Activated CD8-positive, alpha-beta memory T cell treated with anti-CD3 and anti-CD28 coated beads for 1 hour (primary cell): ENCODE measurements around the gene CXCR6.

ENCODE experiments used
- DNase-seq, 2 donors: peaks; one replicate each; pipeline ENCODE4 v3.0.0-alpha.2; 2020; ENCODE audit warnings: low read depth in 1 of 2; ENCODE audit errors: extremely low read depth in 1 of 2

CXCR6 gene

DNA sequence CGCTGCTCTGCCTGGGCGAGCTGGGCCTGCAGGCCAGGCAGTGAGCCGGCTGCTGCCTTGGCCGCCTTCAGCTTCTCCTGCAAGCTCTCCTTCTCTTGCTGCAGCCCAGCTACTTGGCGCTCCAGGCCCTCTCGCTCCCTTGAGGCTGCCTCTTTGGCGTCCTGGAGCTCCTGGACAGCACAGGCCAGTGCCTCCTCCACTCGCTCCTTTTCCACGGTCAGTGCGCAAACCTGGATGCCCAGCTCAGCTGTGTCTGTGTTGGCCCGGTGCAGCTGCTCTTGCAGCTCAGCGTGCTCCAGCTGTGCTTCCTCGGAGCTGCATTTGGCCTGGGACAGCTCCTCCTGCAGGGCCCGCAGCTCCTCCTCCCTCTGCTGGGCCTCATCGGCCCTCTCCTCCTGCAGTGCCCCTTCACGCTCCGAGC, 23.1 kb downstream of the CXCR6 start:
- DNase-seq, result no peak

GRCh38 chr3:45966950-45967640, 23.8 kb downstream of the CXCR6 start:
- DNase-seq, result no peak

DNA sequence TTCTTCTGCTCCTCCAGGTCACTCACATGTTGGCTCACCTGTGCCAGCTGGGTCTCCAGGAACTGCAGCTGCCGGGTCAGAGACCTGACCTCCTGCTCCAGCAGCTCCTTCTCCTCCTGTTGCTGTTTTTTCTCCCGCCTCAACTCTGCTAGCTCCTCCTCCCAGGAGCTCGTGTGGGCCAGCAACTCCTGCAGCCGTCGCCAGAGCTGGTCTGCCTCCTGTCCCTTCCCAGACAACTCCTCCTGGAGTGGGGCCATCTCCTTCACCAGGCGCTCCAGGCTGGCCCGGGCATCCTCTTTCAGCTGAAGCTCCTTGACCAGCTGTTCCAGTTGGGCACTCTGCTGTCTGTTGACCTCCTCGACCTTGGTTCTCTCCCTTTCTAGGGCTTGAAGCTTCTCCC, 24.5 kb downstream of the CXCR6 start:
- no peak for DNase-seq

DNA sequence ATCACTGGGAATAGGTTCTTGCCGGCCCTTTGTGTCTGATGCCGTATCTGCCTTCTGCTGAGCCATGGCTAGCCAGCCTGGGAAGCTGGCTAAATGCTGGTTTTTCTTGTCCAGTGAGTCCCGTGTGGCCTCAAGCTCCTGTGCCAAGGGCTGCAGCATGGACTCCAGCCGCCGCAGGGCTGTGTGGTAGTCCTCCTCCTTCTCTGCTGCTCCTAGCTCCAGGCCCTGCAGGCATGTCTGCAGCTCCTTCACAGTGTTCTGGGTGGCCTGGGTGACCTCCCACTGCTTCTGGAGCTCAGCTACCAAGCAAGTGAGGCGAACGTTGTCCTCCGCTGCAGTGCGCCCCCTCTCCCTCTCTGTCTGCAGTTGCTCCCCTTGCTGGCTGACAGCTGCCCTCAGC, 24.9 kb downstream of the CXCR6 start:
- no peak for DNase-seq

DNA sequence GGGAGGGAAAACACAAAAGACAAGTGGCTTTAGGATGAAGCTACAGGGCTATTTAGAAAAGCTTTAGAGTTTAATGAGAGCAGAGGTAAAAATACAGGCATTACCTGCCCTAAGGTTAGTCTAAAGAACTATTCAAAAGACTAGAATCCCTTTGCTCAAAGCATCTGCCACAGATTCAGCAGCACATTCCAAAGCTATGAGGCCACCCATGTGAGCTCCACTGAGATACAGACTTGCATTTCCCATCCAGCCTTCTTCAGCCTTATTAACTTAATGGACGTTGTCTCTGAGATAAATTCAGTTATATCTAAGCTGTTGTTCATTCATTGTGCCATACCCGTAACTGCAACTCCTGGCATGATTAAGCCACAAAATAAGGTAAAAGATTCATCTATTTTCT, 25.4 kb downstream of the CXCR6 start:
- no peak for DNase-seq

GRCh38 chr3:45969116-45969515, 25.9 kb downstream of the CXCR6 start:
- no peak for DNase-seq

DNA sequence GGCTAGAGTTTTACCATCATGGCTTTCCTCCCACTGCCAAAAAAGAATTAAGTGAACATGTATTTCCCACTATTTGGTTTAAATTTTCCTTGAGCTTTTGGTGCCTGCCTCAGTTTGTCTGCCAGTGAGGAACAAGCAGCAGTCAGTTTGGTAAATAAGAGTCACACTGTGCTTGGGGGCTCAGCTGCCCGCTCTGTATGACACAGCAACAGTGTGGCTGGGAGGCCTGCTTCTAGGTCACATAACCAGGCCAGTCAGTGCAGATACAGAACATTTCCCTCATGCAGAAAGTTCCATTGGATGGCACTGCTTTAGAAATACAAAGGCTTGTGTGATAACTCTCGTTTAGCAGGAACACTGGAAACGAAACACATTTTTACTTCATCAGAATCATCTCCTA, 26.7 kb downstream of the CXCR6 start:
- no peak for DNase-seq

- no peak for DNase-seq
These were observed 29.5 kb downstream of the CXCR6 start for GRCh38 chr3:45972534-45973402.

GRCh38 chr3:45974686-45975085, 31.4 kb downstream of the CXCR6 start:
- no peak for DNase-seq

DNA sequence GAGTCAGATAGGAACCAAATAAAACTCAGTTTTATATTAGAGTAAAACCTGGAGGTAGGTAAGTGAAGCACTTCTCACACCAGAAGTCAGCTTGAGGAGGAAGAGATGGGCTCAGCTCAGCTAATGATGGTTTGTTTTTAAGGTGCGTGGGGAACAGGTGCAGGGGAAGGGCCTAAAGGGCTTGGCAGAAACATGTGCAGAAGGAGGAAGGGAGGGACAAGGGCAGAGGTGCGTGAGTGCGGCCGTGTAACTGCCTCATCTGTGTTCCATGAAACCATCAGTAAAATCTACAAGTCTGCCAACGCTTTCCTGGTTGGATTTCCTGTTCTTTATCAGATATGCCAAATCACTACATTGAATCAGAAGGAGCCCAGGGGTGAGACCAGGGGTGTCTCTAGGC, 32.4 kb downstream of the CXCR6 start:
- no peak for DNase-seq

DNA sequence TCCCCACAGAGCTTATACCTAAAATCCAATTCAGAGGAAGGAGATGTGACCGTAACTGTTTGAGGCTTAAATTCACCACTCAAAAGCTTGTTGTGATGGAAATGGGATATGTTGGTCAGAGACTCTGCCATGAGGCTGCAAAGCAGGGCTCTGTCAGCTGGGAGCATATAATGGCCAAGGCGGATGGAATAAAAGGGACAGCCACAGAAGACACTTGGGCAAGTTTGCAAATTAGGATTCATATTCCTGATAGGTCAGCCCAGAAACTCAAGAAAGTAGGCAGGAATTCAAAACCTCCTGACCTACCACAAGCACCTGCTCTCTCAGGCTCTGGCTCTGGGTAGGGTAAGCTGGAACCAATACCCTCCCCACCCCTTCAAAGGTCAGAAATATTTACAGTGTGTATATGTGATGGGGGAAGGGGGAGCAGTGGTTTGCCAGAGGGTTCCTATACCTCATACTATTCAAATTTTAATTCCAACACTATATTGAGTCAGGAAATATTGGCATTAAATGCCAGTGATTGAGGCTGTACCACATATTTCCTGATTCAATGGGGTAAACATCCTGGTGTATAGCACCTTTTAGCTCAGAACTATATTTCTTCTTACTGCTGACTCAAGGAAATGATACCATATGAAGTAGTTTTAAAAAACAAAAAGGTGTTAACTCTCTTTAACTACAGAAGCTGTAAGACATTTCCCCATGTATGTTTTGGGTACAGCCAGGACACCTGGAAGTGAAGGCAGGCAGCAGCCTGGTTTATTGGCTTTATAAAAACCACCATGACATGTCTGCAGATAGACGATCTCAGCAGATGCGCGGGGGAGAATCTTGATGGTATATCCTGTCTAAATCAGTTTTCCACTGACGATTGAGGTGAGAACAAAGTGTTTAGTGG, 33.2 kb downstream of the CXCR6 start:
- peak in 1 of 2 donors; percentile 8 for DNase-seq

- DNase-seq, result no peak
These were observed 34.9 kb downstream of the CXCR6 start for GRCh38 chr3:45978006-45978761.

- DNase-seq, result no peak
These were observed 36.1 kb downstream of the CXCR6 start for GRCh38 chr3:45979378-45979777.

DNA sequence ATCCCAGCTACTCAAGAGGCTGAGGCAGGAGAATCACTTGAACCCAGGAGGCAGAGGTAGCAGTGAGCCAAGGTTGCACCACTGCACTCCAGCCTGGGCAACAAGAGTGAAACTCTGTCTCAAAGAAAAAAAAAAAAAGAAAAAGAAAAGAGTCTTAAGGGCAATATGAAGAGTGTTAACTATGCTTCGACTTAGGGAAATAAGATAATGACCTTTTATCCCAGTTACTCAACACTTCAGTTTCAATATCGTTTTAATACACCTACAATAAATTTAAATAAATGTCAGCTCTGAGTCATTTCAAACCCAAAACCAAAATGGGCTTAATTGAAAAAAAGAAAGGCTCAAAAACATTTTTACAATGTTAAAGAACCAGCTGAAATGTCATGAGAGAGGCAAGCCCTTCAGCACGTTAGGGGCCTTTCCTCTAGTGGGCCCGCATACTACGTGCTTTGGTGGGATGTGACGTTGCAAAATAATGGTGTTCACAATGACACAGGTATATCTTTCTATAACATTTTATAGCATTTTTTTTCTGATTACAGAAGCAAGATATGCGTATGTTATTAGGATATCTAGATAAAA, 37.1 kb downstream of the CXCR6 start:
- no peak for DNase-seq

- no peak for DNase-seq
These were observed 37.6 kb downstream of the CXCR6 start for GRCh38 chr3:45980819-45981218.

GRCh38 chr3:45981346-45982074, 38.2 kb downstream of the CXCR6 start:
- DNase-seq, result no peak

- no peak for DNase-seq
These were observed 40.5 kb downstream of the CXCR6 start for GRCh38 chr3:45983770-45984169.

- no peak for DNase-seq
These were observed 41.4 kb downstream of the CXCR6 start for GRCh38 chr3:45984331-45985312.
